Stimulated activated CD4-positive, alpha-beta T cell treated with anti-CD3 and anti-CD28 coated beads, TNF-alpha, amount 100 ng/mL, for 4 hours (primary cell): Measurements from ENCODE around the gene SPTBN1.
"Not testable (repeated sequence)": the region's sequence is repeated elsewhere in the genome, so short reads cannot be mapped to it uniquely, and the experiment has no call there.

Experiments
- DNase-seq, 3 experiments: peaks; one replicate each; pipeline ENCODE4 v3.0.0-alpha.2; 2020; ENCODE audit warnings: low read depth in 3 of 3

The SPTBN1 gene

DNA sequence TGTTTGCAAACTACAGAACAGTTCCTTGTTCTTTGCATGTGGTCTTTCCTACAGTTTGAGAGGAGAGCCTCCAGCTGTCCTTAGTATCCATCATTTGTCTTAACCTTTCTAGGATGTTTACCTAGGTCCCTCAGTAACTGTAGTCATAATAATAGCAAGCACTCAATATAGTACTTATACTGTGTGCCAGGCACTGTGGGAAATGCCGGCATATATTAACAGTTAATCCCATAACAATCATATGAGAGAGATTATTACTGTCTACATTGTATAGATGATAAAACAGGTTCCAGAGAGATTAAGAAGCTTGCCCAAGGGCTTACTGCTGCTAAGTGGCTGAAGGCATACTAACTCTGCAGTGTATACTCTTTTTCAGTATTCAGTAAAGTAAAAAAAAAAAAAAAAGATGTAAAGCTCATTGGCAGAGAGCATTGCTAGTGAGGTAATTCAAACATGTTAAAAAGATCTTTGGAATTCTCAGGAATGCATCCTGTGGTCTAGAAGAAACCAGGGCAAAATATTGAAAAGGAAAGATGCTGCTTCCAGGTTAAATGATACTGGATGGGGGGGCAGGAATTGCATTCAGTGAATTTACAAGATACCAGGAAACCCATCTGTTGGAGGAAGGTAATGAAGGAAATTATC, 72.3 kb downstream of the SPTBN1 start:
- no peak for DNase-seq

DNA sequence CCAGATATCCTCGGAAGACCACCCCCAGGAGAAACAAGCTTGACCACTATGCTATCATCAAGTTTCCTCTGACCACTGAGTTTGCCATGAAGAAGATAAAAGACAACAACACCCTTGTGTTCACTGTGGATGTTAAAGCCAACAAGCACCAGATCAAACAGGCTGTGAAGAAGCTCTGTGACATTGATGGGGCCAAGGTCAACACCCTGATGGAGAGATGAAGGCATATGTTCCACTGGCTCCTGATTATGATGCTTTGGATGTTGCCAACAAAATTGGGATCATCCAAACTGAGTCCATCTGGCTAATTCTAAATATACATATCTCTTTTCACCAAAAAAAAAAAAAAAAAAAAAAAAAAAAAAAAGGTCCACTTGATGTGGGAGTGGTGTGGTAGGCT, 73.4 kb downstream of the SPTBN1 start:
- not testable (repeated sequence) for DNase-seq

- DNase-seq, result no peak
Measured at GRCh38 chr2:54529935-54530334, 73.8 kb downstream of the SPTBN1 start.

DNA sequence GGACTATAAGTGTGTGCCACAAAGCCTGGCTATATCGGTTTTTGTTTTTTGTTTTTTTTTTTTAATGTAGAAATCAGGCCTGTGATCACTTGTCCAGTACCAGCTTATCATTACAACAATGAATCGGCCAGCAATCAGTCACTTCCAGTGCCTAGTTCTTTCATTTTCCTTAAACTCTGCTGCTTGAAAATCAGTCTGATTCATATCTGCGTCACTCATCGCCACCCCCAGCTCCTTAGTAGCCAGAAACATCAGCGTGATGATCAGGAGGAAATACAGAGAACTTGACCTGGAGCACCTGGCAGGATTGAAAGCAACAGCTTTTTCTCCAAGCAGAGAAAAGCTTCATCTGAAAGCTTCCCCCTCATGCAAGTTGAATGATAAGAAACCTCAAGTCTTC, 75.4 kb downstream of the SPTBN1 start:
- DNase-seq, result no peak

- DNase-seq, result no peak
Measured at GRCh38 chr2:54534221-54534620, 78.1 kb downstream of the SPTBN1 start.

DNA sequence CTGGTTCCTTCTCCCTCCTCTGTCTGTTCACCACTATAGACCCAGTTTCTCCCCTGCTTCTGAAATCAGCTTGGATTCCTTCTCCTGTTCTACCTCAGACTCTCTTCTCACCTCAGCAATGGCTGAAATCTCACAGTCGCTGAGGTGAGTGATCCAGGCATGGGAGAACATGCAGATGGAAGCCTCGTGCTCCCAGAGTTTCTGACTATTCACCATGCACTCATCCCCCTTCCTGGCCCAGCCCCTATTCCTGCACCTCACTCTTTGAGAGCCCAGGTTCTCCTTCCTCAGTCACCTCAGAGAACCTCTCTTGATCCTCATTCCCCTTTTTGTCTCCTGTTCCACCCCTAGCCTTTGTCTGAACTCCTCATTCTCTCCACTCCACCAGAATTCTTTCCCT, 78.5 kb downstream of the SPTBN1 start:
- no peak for DNase-seq

GRCh38 chr2:54535599-54536195, 79.6 kb downstream of the SPTBN1 start:
- DNase-seq, result no peak

DNA sequence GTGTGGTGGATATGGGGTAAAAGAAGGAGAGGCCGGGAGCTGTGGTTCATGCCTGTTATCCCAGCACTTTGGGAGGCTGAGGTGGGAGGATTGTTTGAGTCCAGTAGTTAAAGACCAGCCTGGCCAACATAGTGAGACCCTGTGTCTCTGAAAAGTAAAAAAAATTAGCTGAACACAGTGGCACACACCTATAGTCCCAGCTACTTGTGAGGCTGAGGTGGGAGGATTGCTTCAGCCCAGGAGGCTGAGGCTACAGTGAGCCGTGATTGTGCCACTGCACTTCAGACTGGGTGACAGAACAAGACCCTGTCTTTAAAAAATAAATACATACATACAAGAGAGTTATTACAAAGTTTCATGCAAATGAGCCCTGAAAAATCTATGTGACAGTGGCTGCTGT, 80.6 kb downstream of the SPTBN1 start:
- DNase-seq, result no peak

DNA sequence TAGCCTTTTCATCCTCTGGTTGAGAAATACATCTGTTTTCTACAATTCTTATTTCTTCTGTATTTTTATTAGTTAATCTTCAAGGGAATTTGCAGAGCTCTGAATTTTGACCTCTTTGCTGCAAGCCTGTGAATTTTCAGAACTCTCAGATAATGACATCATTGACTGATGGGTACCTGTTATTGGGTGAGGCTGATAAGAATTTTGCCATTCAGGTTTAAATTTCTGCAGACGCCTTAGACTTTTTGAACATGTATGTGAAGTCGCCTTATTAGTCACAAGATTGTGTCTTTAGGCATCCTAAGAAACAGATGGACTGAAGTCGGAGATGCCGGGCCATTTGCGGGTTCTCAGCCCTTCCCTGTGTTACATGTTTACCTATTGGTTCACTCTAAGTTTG, 82.4 kb downstream of the SPTBN1 start:
- DNase-seq, result no peak

DNA sequence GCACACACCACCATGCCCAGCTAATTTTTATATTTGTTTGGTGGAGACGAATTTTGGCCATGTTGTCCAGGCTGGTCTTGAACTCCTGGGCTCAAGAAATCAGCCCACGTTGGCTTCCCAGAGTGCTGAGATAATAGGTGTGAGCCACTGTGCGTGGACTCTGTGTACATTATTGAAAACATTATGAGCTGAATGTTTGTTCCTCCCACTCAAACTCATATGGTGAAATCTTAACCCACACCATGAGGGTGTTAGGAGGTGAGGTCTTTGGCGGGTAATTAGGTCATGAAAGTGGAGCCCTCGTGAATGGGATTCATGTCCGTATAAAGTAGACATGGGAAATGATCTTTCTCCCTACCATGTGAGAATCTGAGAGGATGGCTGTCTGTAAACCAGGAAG, 83.6 kb downstream of the SPTBN1 start:
- DNase-seq, result no peak

DNA sequence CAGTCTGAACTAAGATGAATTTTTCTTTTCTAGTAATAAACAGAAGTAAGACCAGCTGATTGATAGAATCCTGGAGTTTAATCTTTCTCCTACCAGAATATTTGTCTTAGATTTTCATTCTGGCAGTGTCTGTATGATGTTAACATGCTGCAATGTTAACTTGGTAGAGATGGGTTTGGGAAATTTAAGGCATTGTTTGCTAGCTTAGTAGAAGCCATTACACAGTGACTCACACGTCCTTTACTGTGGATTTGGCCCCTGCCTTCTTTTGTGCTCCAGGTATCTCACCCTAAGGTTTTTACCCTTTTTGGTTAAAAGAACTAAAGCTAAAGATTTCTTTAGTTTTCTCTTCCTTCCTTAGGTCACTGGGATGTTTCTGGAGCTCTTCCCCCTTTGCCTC, 84.1 kb downstream of the SPTBN1 start:
- no peak for DNase-seq

- DNase-seq, result no peak
Measured at GRCh38 chr2:54541995-54542394, 85.9 kb downstream of the SPTBN1 start.

- DNase-seq, result no peak
Measured at GRCh38 chr2:54543733-54544396, 87.7 kb downstream of the SPTBN1 start.

DNA sequence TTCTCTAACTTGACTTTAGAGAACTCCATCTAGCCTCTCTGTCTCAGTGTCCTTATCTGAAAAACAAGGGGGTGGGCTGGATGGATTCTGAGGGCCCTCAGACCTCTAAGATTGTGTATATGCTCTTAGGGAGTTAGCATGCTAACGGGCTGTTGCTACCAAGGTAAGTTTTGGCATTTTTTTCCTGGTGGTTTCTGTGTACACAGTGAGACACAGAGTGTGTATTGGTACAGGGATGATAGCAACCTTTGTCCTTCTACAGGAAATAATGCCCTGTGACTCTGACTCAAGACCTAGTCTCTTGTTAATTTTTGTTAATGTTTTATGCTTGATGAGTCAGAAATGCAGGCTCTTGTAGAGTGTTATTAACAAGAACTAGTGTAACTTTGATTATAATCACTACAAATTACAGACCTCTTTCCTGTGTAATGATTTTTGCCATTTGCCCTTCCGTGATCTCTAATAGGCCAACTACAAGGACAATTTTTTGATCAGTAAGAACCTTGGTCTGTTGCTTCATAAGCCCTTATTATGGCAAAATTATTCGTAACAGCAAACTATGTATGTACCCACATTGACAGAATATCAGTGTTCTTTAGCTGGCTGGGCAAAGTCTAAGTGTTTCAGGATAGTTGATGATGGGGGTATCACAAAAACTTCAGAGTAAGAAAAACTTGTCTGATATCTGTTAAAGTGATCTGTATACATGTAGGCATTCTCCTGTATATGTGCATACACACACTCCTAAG, 89.7 kb downstream of the SPTBN1 start:
- DNase-seq, result no peak

- no peak for DNase-seq
Measured at GRCh38 chr2:54546518-54546917, 90.4 kb downstream of the SPTBN1 start.

DNA sequence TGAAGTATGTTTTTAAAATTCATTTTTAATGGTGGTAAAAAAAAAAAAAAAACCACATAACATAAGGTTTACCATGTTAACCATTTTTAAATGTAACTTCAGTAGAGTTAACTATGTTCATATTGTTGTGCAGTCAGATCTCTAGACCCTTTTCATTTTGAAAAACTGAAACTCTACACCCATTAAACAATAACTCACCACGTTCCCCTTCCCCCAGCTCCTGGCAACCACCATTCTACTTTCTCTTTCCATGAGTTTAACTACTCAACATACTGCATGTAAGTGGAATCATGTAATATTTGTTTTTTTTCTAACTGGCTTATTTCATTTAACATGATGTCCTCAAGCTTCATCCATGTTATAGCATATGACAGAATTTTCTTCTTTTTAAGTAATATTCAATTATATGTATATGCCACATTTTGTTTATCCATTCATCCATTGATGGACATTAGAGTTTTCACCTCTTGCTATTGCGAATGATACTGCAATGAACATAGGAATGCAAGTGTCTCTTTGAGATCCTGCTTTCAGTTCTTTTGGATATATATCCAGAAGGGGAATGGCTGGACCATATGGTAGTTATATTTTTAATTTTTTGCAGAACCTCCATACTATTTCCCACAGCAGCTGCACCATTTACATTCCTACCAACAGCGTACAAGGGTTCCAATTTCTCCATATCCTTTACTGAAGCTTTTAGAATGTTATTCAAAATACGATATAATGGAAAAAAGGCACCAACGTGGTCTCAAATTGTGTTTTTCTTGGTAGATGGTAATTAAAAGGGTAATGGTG, 91.0 kb downstream of the SPTBN1 start:
- no peak for DNase-seq

- no peak for DNase-seq
Measured at GRCh38 chr2:54549430-54549829, 93.3 kb downstream of the SPTBN1 start.

DNA sequence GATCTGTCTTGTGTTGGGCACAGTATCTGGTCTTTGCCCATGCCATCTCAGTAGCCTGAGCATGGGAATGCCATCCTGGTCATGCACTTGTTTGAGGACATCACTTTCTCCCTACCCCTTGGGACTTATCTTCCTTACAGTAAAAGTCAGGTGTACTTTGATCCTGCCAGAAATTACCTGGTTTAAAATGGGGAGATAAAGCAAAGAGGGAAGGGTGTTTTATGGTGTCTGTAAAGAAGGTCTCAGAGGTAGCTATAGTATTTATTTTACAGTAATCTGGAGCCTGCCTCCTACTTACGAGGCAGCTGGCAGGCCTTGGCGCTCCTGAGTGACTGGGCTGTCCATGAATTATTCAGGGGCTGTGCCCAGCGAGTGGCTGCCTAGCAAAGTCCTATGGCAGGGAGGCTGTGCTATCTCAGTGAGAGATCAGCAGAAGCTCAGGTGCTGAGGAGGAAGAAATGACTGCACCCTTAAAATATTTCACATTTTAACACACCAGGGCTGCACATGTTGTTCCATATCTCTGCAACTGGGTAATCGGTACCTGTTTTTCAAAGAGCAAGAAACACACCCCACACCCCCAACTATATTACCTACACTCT, 93.9 kb downstream of the SPTBN1 start:
- DNase-seq, result no peak

DNA sequence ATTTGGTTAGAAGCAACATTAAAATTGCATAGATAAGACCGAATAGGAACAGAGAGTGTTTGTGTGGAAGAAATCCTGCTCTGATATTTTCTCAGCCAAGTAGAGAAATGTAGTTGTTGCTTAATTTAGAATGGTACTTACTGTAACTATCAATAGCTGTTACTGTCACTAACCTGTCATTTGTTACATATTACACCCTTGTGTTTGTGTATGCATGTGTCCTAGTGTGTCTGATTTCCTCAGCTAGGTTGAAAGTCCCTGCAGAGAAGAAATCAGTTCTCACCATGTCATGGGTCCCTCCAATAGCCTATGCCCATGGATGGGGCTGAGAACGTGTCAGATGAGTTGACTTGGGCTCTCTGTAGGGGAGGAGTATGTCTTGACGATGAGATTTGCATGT, 94.4 kb downstream of the SPTBN1 start:
- DNase-seq, result no peak

DNA sequence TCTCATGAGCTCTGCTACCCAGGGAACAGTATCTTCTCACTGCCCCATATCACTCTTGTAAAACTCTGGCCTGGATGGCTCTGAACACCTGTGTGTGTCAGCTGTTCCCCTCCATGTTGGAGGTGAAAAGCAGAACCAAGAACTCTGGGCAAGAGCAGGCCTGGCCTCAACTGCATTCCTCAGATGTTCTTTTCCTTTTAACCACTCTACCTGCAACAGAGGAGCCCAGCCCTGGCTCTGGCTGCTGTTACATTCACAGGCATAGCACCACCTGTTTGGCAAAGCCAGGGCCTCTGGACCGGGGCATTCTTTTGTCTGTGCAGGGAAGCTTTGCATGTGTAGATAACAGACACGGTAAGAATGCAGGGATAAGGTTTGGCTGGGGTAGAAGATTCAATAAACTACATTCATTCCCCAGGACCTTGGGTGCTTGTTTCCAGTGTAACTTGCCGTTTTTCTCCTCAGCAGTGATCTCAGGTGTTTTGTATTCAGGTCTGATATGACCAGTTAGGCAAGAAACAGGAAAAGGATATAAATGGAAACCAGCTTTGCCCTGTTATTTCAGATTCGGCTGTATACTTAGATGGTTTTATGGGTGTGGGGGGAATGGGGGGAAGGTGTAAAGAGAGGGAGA, 95.1 kb downstream of the SPTBN1 start:
- DNase-seq, result no peak

DNA sequence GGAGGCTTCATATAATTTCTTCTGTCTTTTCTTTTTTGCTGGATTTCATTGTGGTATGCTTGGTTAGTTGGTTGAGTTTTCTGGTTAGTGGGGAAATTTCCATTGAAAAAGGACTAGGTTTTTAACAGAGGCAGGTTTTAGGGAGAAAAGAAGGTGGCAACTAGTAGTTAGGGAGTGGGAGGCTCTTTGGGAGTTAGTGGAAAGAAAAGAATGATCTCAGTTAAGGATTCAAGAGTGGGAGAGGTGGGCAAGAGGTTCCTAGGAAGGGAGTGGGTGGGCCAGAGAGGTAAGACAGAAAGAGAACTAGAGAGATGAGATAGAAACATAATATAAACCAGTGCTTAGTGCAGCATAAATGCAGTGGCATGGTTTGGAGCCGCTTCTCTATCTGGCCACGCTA, 96.9 kb downstream of the SPTBN1 start:
- DNase-seq, result no peak
